Measurements from ENCODE around the gene NAGLU. TPM values are rescaled to one million over a fixed set of nuclear protein-coding genes. Genes with fewer than 3 reads are reported as not detected.

NAGLU gene
- total and polyA plus RNA-seq, 10 of the 15 experiments (the other 5 are each of a cell fraction or from before 2014, with no cell fraction given): 0.23 to 27.5 (median 8.9) TPM

DNA sequence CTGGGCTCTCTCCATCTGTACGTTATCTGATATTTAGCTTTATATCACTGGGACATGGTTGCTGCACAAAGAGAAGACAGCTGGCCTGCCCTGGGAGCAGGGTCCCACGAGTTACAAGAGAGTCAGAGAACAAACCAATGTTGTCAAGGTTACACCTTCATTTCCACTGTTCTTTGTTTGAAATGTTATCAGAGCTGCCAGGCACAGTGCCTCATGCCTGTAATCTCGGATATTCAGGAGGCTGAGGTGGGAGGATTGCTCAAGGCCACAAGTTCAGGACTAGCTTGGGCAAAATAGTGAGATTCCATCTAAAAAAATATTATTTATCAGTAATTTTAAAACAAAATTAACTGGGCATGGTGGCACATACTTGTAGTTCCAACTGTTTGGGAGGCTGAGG is 42.7 kb upstream of the NAGLU start:
- Histone ChIP-seq H3K4me3 (no peak overlapping the region), H3K27ac (ENCODE audit: control insufficient read depth, insufficient read depth) (no peak overlapping the region), H2AFZ (ENCODE audit: control insufficient read depth, low read depth, low read length) (no peak overlapping the region), H3K9ac (ENCODE audit: control insufficient read depth, insufficient read depth, low read length) (no peak overlapping the region), H3K4me2 (ENCODE audit: control insufficient read depth, insufficient read depth) (no peak overlapping the region), H3K9me3 (replicated peaks; ENCODE audit: control insufficient read depth, insufficient read depth, low read length) (no peaks in the 10 kb centered on the region), H4K20me1 (ENCODE audit: control insufficient read depth, insufficient read depth) (no peaks in the 10 kb centered on the region), H3K27me3 (replicated peaks in 1 of 2; ENCODE audit: control insufficient read depth in 2 of 2, insufficient read depth in 2 of 2, low read length in 1 of 2) (no peaks in the 10 kb centered on the region), H3K4me1 (ENCODE audit: control insufficient read depth, insufficient read depth, low read length) (no peaks in the 10 kb centered on the region), H3K36me3 (ENCODE audit: control insufficient read depth in 2 of 2, insufficient read depth in 2 of 2, low read length in 1 of 2) (peaks cover 16% of the 10 kb centered on the region in 2 experiments), H3K79me2 (ENCODE audit: control insufficient read depth, insufficient read depth, low read length) (no peaks in the 10 kb centered on the region)
- 98% methylated on average over 3 of the region's 3 CpGs for WGBS (ENCODE audit: insufficient coverage, insufficient replicate concordance, low lambda C conversion rate, missing lambda C conversion rate)
- TF ChIP-seq SREBF1 (IDR thresholded peaks at IDR 0.05; ENCODE audit: low read length) (no peak), IKZF1 (conservative IDR thresholded peaks at IDR 0.05) (no peak), RAD21 (IDR thresholded peaks at IDR 0.05; ENCODE audit: insufficient read depth, low read depth, low read length) (no peak), NFYA (IDR thresholded peaks at IDR 0.05; ENCODE audit: borderline replicate concordance, low read depth, low read length) (no peak), RAD51 (IDR thresholded peaks at IDR 0.05) (no peak), STAT1 (conservative IDR thresholded peaks at IDR 0.05) (no peak), TARDBP (IDR thresholded peaks at IDR 0.05; ENCODE audit: borderline replicate concordance) (no peak), ZBTB33 (IDR thresholded peaks at IDR 0.05) (no peak), ZNF622 (IDR thresholded peaks at IDR 0.05) (no peak), E2F4 (IDR thresholded peaks at IDR 0.05; ENCODE audit: low read depth, low read length) (no peak), SUZ12 (IDR thresholded peaks at IDR 0.05; ENCODE audit: unreplicated experiment) (no peak), ZZZ3 (IDR thresholded peaks at IDR 0.05; ENCODE audit: control insufficient read depth, insufficient read length, low read depth) (no peak)
- TF ChIP-seq, protein P1, sequence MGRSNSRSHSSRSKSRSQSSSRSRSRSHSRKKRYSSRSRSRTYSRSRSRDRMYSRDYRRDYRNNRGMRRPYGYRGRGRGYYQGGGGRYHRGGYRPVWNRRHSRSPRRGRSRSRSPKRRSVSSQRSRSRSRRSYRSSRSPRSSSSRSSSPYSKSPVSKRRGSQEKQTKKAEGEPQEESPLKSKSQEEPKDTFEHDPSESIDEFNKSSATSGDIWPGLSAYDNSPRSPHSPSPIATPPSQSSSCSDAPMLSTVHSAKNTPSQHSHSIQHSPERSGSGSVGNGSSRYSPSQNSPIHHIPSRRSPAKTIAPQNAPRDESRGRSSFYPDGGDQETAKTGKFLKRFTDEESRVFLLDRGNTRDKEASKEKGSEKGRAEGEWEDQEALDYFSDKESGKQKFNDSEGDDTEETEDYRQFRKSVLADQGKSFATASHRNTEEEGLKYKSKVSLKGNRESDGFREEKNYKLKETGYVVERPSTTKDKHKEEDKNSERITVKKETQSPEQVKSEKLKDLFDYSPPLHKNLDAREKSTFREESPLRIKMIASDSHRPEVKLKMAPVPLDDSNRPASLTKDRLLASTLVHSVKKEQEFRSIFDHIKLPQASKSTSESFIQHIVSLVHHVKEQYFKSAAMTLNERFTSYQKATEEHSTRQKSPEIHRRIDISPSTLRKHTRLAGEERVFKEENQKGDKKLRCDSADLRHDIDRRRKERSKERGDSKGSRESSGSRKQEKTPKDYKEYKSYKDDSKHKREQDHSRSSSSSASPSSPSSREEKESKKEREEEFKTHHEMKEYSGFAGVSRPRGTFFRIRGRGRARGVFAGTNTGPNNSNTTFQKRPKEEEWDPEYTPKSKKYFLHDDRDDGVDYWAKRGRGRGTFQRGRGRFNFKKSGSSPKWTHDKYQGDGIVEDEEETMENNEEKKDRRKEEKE (IDR thresholded peaks at IDR 0.05): no peak
- SMC1A ChIA-PET (ENCODE audit: uncharacterized antibody, unreplicated experiment): interaction anchor here (0.6 to 2.0 kb wide), 6 partner anchors 24 to 179 kb away, joined by 3 to 4 read pairs (median 3); no protein-coding TSS in a partner anchor
- no TSS peak for BruUV-seq (replicated peaks)
- POLR2A ChIA-PET: interaction anchor here (0.5 to 0.7 kb wide), 2 partner anchors 55 to 218 kb away, joined by 3 to 8 read pairs; no protein-coding TSS in a partner anchor
- no peak for FAIRE-seq
- intact Hi-C loops (cut with micrococcal nuclease; ENCODE audit: unreplicated experiment): no loop called here
- in situ Hi-C loops (cut with MboI): no loop called here
- RAD21 ChIA-PET (ENCODE audit: unreplicated experiment): interaction anchor here (0.7 kb wide), 1 partner anchor 117 kb away, joined by 4 read pairs; no protein-coding TSS in a partner anchor
- DNase-seq (ENCODE audit: low read depth, low spot score): no peak
- CTCF ChIA-PET: interaction anchor here (0.8 to 2.3 kb wide), 4 partner anchors 8 to 271 kb away, joined by 3 to 7 read pairs (median 3); no protein-coding TSS in a partner anchor
- no peak for ATAC-seq

Data from GM12878 (cell line).